ENCODE data around the gene RAMACL. TPM values are rescaled to one million over a fixed set of nuclear protein-coding genes. Genes with fewer than 3 reads are reported as not detected.
A peak's percentile ranks its signal among the peaks of the same experiment; 100 is the strongest.

RAMACL gene
- total RNA-seq, 1 experiment from 2014 or later, result 0.28 TPM

GRCh38 chr6:166583230-166583965 is 3.1 kb downstream of the RAMACL start:
- Histone ChIP-seq H3K27ac (ENCODE audit: insufficient read length, low read depth, low read length) (no peak overlapping the region), H3K4me1 (ENCODE audit: insufficient read depth, low read length) (peaks cover 3% of the 10 kb centered on the region; the same call in 1 of the 2 replicates), H3K79me1 (ENCODE audit: insufficient read depth, low read depth, low read length, poor library complexity, severe bottlenecking) (peaks cover 2% of the 10 kb centered on the region), H3K14ac (ENCODE audit: insufficient read depth, low read length) (peak overlapping the region; percentile 48; the same call in 1 of the 2 replicates), H4K20me1 (ENCODE audit: control insufficient read depth, insufficient read depth, insufficient read length) (no peaks in the 10 kb centered on the region), H3K23me2 (ENCODE audit: insufficient read length, low read depth, low read length, poor library complexity, severe bottlenecking) (no peaks in the 10 kb centered on the region), H2BK5ac (ENCODE audit: insufficient read length, low read length) (no peak overlapping the region), H3K4ac (ENCODE audit: low read depth, low read length) (no peak overlapping the region), H2AFZ (ENCODE audit: low read length) (no peak overlapping the region), H3K4me2 (ENCODE audit: insufficient read depth, insufficient read length, low read length) (no peak overlapping the region), H3K18ac (ENCODE audit: insufficient read length, low read depth, low read length) (no peak overlapping the region), H2AK5ac (ENCODE audit: insufficient read length, low read length) (no peak overlapping the region), H3K56ac (ENCODE audit: insufficient read length, low read depth, low read length) (no peak overlapping the region), H2BK20ac (ENCODE audit: low read depth, low read length, poor library complexity, severe bottlenecking) (no peak overlapping the region), H3K23ac (ENCODE audit: insufficient read length, low read depth, low read length) (no peak overlapping the region), H4K8ac (replicated peaks; ENCODE audit: insufficient read length, low read depth, low read length) (no peak overlapping the region), H3T11ph (ENCODE audit: low read length) (no peak overlapping the region), H2BK120ac (ENCODE audit: low read depth, low read length, poor library complexity, severe bottlenecking) (no peak overlapping the region), H2BK12ac (ENCODE audit: insufficient read length, low read depth, low read length) (no peak overlapping the region), H2BK15ac (ENCODE audit: low read depth, low read length) (no peak overlapping the region), H4K91ac (ENCODE audit: insufficient read length, low read depth, low read length) (no peak overlapping the region), H4K5ac (ENCODE audit: insufficient read length, low read depth, low read length) (no peak overlapping the region), H3K9me3 (ENCODE audit: control insufficient read depth, low read depth, low read length) (no peaks in the 10 kb centered on the region), H3K9ac (ENCODE audit: extremely low read depth, insufficient read length, low read length) (no peak overlapping the region), H3K27me3 (ENCODE audit: insufficient read depth, low read length) (no peaks in the 10 kb centered on the region), H3K79me2 (ENCODE audit: insufficient read depth, low read length) (no peaks in the 10 kb centered on the region)
- peak overlapping the region in 1 of 3 experiments; percentile 84; a peak in 1 of 7 replicates for H3K27ac Mint-ChIP-seq
- H3K36me3 Mint-ChIP-seq (ENCODE audit: insufficient read depth in 1 of 3, low read depth in 3 of 3), result no peaks in the 10 kb centered on the region
- TF ChIP-seq CTCF (conservative IDR thresholded peaks at IDR 0.05), result no peak
- H3K4me1 Mint-ChIP-seq, result peaks cover 13 to 15% of the 10 kb centered on the region in 2 experiments
- DNase-seq, result no peak
- H3K27me3 Mint-ChIP-seq (ENCODE audit: low read depth), result no peaks in the 10 kb centered on the region
- peak overlapping the region in 1 of 2 experiments; percentile 14; a peak in 1 of 5 replicates for H3K4me3 Mint-ChIP-seq
- no CpG with 5 or more reads among the region's 15 CpGs for WGBS (ENCODE audit: extremely low coverage, insufficient read length, low lambda C conversion rate)
- H3K9me3 Mint-ChIP-seq, result 0 out of 5 replicates have a peak, but pooled peaks cover 0 to 1% of the 10 kb centered on the region in 2 experiments

Measured in H9 (cell line).